Measurements from ENCODE around the gene CPNE6. TPM values are rescaled to one million over a fixed set of nuclear protein-coding genes. Genes with fewer than 3 reads are reported as not detected.

Gene CPNE6
- total RNA-seq, 1 experiment from 2014 or later: not detected

DNA sequence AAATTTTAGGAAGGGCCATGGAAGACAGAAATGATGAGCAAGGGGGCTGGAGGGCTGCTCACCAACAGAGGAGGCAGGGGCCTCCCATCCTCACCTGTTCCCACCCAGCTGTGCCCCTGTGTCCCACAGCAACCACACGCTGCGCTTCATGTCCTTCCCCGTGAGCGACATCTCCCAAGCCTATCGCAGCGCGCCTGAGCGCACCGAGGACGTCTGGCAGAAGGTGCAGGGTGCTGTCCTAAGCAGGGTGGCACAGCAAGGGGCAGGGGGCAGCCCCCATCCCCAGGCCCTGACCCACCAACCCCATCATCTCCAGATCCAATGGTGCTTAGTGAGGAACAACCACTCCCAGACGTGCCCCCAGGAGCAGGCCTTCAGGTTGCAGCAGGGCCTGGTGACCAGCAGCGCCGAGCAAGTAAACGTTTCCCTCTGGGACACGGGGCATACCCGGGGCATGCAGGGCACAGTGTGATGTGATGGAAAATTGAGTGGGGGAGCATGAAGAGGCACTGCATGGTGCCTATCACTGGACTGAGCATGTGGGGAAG, 11.4 kb upstream of the CPNE6 start:
- no peak overlapping the region for H2AFZ ChIP-seq (ENCODE audit: low read depth, low read length, poor library complexity, severe bottlenecking)
- DNase-seq (ENCODE audit: low read depth, low spot score): no peak
- no peak overlapping the region for H3K4me2 ChIP-seq (ENCODE audit: low read length)
- no peaks in the 10 kb centered on the region for H4K20me1 ChIP-seq (ENCODE audit: insufficient read depth)
- no peaks in the 10 kb centered on the region for H3K36me3 ChIP-seq (ENCODE audit: control insufficient read depth in 1 of 2, insufficient read depth in 2 of 2, low read length in 2 of 2)
- RAD21 ChIA-PET (ENCODE audit: low non-redundant PET in 1 of 2, low total read pairs in 2 of 2, uncharacterized antibody in 2 of 2, unreplicated experiment in 2 of 2): no interaction called here
- no peak overlapping the region for H3K27ac ChIP-seq (ENCODE audit: low read depth, low read length)
- POLR2A ChIA-PET: no interaction called here
- no peak for ATAC-seq
- H3K9ac ChIP-seq (ENCODE audit: low read length): no peak overlapping the region
- no peak for TF ChIP-seq YY1 (IDR thresholded peaks at IDR 0.05; ENCODE audit: extremely low read depth, insufficient replicate concordance, low read depth, low read length)
- TF ChIP-seq CBX3 (IDR thresholded peaks at IDR 0.05; ENCODE audit: low read depth): no peak
- TF ChIP-seq ELF1 (IDR thresholded peaks at IDR 0.05; ENCODE audit: borderline replicate concordance, low read depth): no peak
- TF ChIP-seq, protein P1, sequence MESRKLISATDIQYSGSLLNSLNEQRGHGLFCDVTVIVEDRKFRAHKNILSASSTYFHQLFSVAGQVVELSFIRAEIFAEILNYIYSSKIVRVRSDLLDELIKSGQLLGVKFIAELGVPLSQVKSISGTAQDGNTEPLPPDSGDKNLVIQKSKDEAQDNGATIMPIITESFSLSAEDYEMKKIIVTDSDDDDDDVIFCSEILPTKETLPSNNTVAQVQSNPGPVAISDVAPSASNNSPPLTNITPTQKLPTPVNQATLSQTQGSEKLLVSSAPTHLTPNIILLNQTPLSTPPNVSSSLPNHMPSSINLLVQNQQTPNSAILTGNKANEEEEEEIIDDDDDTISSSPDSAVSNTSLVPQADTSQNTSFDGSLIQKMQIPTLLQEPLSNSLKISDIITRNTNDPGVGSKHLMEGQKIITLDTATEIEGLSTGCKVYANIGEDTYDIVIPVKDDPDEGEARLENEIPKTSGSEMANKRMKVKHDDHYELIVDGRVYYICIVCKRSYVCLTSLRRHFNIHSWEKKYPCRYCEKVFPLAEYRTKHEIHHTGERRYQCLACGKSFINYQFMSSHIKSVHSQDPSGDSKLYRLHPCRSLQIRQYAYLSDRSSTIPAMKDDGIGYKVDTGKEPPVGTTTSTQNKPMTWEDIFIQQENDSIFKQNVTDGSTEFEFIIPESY (IDR thresholded peaks at IDR 0.05; ENCODE audit: extremely low read depth, insufficient replicate concordance, low read length): no peak
- no peak for TF ChIP-seq FOSL1 (IDR thresholded peaks at IDR 0.05; ENCODE audit: low read depth)
- TF ChIP-seq EGR1 (IDR thresholded peaks at IDR 0.05; ENCODE audit: low read depth): no peak
- TF ChIP-seq, protein P2, sequence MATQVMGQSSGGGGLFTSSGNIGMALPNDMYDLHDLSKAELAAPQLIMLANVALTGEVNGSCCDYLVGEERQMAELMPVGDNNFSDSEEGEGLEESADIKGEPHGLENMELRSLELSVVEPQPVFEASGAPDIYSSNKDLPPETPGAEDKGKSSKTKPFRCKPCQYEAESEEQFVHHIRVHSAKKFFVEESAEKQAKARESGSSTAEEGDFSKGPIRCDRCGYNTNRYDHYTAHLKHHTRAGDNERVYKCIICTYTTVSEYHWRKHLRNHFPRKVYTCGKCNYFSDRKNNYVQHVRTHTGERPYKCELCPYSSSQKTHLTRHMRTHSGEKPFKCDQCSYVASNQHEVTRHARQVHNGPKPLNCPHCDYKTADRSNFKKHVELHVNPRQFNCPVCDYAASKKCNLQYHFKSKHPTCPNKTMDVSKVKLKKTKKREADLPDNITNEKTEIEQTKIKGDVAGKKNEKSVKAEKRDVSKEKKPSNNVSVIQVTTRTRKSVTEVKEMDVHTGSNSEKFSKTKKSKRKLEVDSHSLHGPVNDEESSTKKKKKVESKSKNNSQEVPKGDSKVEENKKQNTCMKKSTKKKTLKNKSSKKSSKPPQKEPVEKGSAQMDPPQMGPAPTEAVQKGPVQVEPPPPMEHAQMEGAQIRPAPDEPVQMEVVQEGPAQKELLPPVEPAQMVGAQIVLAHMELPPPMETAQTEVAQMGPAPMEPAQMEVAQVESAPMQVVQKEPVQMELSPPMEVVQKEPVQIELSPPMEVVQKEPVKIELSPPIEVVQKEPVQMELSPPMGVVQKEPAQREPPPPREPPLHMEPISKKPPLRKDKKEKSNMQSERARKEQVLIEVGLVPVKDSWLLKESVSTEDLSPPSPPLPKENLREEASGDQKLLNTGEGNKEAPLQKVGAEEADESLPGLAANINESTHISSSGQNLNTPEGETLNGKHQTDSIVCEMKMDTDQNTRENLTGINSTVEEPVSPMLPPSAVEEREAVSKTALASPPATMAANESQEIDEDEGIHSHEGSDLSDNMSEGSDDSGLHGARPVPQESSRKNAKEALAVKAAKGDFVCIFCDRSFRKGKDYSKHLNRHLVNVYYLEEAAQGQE (IDR thresholded peaks at IDR 0.05; ENCODE audit: low read depth): no peak
- no peak for TF ChIP-seq TCF7L2 (IDR thresholded peaks at IDR 0.05; ENCODE audit: borderline replicate concordance, extremely low read depth, insufficient read depth, insufficient read length)
- TF ChIP-seq CEBPB (IDR thresholded peaks at IDR 0.05; ENCODE audit: low read depth): no peak
- TF ChIP-seq, protein P3, sequence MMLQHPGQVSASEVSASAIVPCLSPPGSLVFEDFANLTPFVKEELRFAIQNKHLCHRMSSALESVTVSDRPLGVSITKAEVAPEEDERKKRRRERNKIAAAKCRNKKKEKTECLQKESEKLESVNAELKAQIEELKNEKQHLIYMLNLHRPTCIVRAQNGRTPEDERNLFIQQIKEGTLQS (IDR thresholded peaks at IDR 0.05): no peak
- TF ChIP-seq, protein P4, sequence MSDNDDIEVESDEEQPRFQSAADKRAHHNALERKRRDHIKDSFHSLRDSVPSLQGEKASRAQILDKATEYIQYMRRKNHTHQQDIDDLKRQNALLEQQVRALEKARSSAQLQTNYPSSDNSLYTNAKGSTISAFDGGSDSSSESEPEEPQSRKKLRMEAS (IDR thresholded peaks at IDR 0.05): no peak
- no peak for TF ChIP-seq ZFX (IDR thresholded peaks at IDR 0.05)
- no peak for TF ChIP-seq SIN3A (IDR thresholded peaks at IDR 0.05; ENCODE audit: low read depth)
- no peak for TF ChIP-seq EZH2phosphoT487 (IDR thresholded peaks at IDR 0.05; ENCODE audit: borderline replicate concordance)
- TF ChIP-seq EZH2 (IDR thresholded peaks at IDR 0.05): no peak
- TF ChIP-seq, protein P5, sequence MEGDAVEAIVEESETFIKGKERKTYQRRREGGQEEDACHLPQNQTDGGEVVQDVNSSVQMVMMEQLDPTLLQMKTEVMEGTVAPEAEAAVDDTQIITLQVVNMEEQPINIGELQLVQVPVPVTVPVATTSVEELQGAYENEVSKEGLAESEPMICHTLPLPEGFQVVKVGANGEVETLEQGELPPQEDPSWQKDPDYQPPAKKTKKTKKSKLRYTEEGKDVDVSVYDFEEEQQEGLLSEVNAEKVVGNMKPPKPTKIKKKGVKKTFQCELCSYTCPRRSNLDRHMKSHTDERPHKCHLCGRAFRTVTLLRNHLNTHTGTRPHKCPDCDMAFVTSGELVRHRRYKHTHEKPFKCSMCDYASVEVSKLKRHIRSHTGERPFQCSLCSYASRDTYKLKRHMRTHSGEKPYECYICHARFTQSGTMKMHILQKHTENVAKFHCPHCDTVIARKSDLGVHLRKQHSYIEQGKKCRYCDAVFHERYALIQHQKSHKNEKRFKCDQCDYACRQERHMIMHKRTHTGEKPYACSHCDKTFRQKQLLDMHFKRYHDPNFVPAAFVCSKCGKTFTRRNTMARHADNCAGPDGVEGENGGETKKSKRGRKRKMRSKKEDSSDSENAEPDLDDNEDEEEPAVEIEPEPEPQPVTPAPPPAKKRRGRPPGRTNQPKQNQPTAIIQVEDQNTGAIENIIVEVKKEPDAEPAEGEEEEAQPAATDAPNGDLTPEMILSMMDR (IDR thresholded peaks at IDR 0.05 in 2 of 3, conservative IDR thresholded peaks at IDR 0.05 in 1 of 3; ENCODE audit: borderline replicate concordance in 1 of 3, insufficient read depth in 1 of 3, low read depth in 2 of 3, low read length in 2 of 3): no peak
- no peak for TF ChIP-seq ZNF274 (IDR thresholded peaks at IDR 0.05; ENCODE audit: low read depth, low read length)
- TF ChIP-seq POLR2AphosphoS5 (IDR thresholded peaks at IDR 0.05; ENCODE audit: low read depth, low read length): no peak
- no peak for TF ChIP-seq JUND (IDR thresholded peaks at IDR 0.05)
- TF ChIP-seq SP1 (IDR thresholded peaks at IDR 0.05; ENCODE audit: low read depth): no peak
- H3K4me3 ChIP-seq (replicated peaks in 1 of 2; ENCODE audit: low read depth in 1 of 2, low read length in 2 of 2): no peak overlapping the region
- no peaks in the 10 kb centered on the region for H3K4me1 ChIP-seq (ENCODE audit: control insufficient read depth in 1 of 2, insufficient read depth in 2 of 2, low read length in 2 of 2)
- CTCF ChIA-PET: no interaction called here
- intact Hi-C loops (cut with micrococcal nuclease): loop anchor here (2.0 to 5.0 kb wide), 2 partner anchors 45 to 237 kb away; partner anchors contain the start of genes DHRS1 and NOP9
- no peaks in the 10 kb centered on the region for H3K9me3 ChIP-seq (ENCODE audit: control insufficient read depth in 1 of 2, insufficient read depth in 1 of 2, low read depth in 1 of 2, low read length in 2 of 2)
- no TSS peak for BruUV-seq (replicated peaks)
- H3K27me3 ChIP-seq (ENCODE audit: insufficient read depth, low read length): no peaks in the 10 kb centered on the region
- H3K9me2 ChIP-seq (ENCODE audit: insufficient read depth): no peaks in the 10 kb centered on the region
- H3K79me2 ChIP-seq (ENCODE audit: insufficient read depth, low read length): no peaks in the 10 kb centered on the region

Data from HCT116 (cell line).